Ramos (cell line): ENCODE measurements around the gene EXOSC7.

Experiments
- in situ Hi-C: fragments of 300-500 bp; cut with MboI; formaldehyde crosslinking; loops from one replicate; pipeline ENCODE4 v1.14.3; 2022; ENCODE audit warnings: low sequenced_read_pairs; ENCODE audit not compliant: unreplicated experiment

EXOSC7 gene

DNA sequence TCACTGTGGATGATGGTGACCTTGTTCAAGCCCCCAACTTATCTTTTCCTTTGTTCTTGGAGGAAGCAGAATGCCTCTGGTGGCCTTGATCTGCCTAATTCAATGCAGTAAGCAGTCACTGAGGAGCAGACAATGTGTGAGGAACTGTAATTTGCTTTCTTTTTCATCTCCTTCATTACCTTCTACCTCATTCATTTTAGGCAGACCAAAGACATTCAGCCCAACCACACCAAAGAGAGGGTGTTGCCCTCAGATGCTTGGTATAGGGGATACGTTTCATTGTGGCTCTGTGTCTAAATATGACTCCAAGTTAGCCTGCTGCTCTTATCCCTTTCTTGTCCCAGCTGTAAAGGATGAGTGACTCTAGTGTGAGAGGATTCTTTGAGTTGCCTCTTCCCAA, 15.3 kb downstream of the EXOSC7 start:
- in situ Hi-C loops: no loop called here

GRCh38 chr3:44992555-44993470, 16.8 kb downstream of the EXOSC7 start:
- in situ Hi-C loops: no loop called here

- in situ Hi-C loops: no loop called here
These were observed 17.6 kb downstream of the EXOSC7 start for GRCh38 chr3:44993471-44994205.

GRCh38 chr3:44995142-44995770, 19.2 kb downstream of the EXOSC7 start:
- in situ Hi-C loops: no loop called here

GRCh38 chr3:44996556-44996969, 20.5 kb downstream of the EXOSC7 start:
- in situ Hi-C loops: no loop called here

- in situ Hi-C loops: no loop called here
These were observed 23.7 kb downstream of the EXOSC7 start for GRCh38 chr3:44999782-45000181.

GRCh38 chr3:45000823-45001222, 24.8 kb downstream of the EXOSC7 start:
- in situ Hi-C loops: no loop called here

GRCh38 chr3:45001738-45002137, 25.7 kb downstream of the EXOSC7 start:
- in situ Hi-C loops: no loop called here

DNA sequence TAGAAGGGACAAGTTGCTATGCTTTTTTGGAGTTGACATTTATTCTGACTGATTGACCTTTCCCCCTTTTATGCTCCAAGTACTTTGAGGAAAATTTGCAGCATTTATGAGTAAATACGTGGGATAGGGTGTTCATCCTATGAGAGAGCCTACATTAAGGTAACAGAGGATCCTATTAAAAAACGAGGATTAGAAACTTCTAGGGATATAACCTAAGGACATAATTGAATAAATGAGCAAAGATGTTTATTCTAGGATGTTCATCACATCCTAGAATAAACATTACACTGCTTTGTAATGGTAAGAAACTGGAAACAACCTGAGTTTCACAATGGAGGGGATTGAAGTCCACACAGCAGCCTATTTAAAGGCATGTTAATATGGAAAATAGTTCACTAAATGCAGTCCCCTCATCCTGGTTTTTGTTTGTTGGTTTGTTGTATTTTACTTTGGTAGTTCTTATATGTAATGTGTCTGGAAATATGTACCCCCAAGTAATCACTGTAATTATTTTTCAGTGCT, 26.2 kb downstream of the EXOSC7 start:
- in situ Hi-C loops: no loop called here

- in situ Hi-C loops: no loop called here
These were observed 26.7 kb downstream of the EXOSC7 start for GRCh38 chr3:45002720-45003119.

- in situ Hi-C loops: no loop called here
These were observed 27.4 kb downstream of the EXOSC7 start for GRCh38 chr3:45003406-45003805.

- in situ Hi-C loops: no loop called here
These were observed 27.8 kb downstream of the EXOSC7 start for GRCh38 chr3:45003859-45004258.

GRCh38 chr3:45007091-45007490, 31.0 kb downstream of the EXOSC7 start:
- in situ Hi-C loops: no loop called here

GRCh38 chr3:45008117-45008516, 32.1 kb downstream of the EXOSC7 start:
- in situ Hi-C loops: no loop called here

DNA sequence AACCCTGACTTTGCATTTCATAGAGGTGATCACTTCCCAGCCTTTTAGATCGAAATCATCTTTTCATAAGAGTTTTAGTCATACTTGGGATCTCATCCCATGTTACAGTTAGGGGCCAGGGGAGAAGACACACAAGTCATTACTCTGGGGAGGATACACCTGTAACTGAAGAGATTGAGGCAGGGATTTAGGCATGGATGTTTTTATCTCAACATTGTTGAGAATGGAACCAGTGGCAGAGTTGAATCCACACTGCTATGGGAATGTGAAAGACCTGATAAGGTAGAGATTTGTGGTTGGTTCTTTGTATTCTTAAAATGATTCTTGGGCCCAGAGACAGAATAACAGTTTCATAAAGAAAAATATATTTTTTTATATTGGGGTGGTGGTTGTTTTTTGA, 33.8 kb downstream of the EXOSC7 start:
- in situ Hi-C loops: no loop called here

- in situ Hi-C loops: no loop called here
These were observed 34.8 kb downstream of the EXOSC7 start for GRCh38 chr3:45010811-45011333.

DNA sequence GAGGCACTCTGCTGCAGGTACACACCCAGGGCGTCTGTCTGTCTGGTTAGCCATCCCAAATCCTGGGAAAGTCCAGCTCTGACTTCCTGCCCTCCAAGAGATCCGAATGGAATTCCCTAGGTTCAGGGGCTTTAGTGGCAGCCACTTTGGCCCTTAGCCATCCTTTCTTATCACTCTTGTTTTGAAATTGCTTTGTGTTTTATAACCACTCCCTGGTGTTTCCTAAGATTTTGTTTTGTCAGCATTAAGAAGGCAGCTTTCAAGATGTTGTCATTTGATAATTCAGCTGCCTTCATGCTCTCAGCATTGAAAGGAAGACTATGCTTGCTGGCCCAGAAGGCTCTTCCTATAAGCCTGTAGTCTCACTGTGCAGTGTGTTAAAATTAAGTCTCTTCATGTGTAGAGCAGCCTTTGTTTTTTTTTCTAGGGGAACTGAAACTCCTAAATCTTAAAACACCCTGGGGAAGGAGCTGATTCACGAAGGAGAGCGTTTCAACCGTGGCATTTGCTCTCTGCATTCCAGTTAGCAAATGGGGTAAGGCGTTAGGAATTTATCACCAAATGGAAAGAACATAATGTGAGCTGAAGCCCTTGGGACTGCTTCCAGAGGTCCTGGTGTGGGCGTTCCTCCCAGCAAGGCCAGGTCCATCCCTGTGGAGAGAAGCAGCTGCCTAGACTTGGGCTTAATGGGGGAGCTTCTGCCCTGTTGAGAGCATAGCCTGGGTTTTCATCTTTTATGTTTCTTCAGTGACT, 35.9 kb downstream of the EXOSC7 start:
- in situ Hi-C loops: no loop called here

DNA sequence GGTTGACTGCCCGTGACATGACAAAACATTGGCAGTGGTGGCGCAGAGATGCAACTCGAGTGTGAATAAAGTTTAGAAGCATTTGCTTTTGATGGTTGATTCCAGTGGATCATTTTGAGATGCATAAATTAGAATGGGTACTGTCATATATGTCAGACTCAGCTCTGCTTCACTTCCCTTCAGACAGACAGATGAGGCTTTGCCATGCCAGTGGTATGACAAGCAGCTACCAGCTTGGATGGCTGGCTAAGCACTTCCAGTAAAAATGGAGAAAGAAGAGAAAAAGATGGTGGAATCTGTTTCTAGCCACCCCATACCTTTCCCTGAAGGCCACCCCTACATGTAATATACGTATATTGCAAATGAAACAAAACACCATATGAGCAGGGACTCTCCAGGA, 36.5 kb downstream of the EXOSC7 start:
- in situ Hi-C loops: no loop called here

DNA sequence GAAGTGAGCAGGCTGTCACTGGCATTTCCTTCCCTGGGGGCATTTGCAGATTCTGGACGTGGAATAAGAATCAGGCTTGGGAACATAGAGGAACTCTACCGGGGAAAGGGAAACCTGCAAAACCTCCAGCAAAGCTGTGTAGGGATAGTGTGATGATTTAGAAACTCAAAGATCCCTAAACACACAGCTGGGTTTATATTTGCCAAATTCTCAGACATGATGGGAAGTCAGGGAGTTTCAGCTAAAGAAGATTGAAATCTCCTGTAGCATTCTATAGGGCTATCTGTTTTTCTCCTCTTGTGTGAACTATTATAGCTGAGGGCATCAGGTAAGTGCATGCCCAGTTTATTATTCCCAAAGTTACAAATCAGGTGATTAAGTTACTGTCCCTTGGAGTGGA, 40.9 kb downstream of the EXOSC7 start:
- in situ Hi-C loops: no loop called here

GRCh38 chr3:45017821-45018220, 41.8 kb downstream of the EXOSC7 start:
- in situ Hi-C loops: no loop called here
